ENCODE measurements around the gene DES.
"Not testable (repeated sequence)": the region's sequence is repeated elsewhere in the genome, so short reads cannot be mapped to it uniquely, and the experiment has no call there.

DES gene

GRCh38 chr2:219400562-219400961, 17.6 kb upstream of the DES start:
- DNase-seq = no peak

GRCh38 chr2:219401606-219402005, 16.6 kb upstream of the DES start:
- no peak for DNase-seq

GRCh38 chr2:219402665-219403515, 15.3 kb upstream of the DES start:
- peak; percentile 57 for DNase-seq

- no peak for DNase-seq
These were observed 14.3 kb upstream of the DES start for GRCh38 chr2:219403861-219404260.

GRCh38 chr2:219404291-219404910, 13.8 kb upstream of the DES start:
- no peak for DNase-seq

- no peak for DNase-seq
These were observed 13.2 kb upstream of the DES start for GRCh38 chr2:219404954-219405353.

- no peak for DNase-seq
These were observed 12.7 kb upstream of the DES start for GRCh38 chr2:219405451-219405850.

GRCh38 chr2:219405958-219406860, 12.0 kb upstream of the DES start:
- DNase-seq = no peak

- no peak for DNase-seq
These were observed 11.3 kb upstream of the DES start for GRCh38 chr2:219406861-219407230.

- not testable (repeated sequence) for DNase-seq
These were observed 10.8 kb upstream of the DES start for GRCh38 chr2:219407343-219407742.

GRCh38 chr2:219408204-219408603, 10.0 kb upstream of the DES start:
- DNase-seq = no peak

- no peak for DNase-seq
These were observed 9.5 kb upstream of the DES start for GRCh38 chr2:219408631-219409030.

GRCh38 chr2:219409619-219410018, 8.6 kb upstream of the DES start:
- no peak for DNase-seq

- DNase-seq = no peak
These were observed 7.8 kb upstream of the DES start for GRCh38 chr2:219410390-219410789.

- no peak for DNase-seq
These were observed 3.3 kb upstream of the DES start for GRCh38 chr2:219414857-219415256.

GRCh38 chr2:219415580-219416234, 2.5 kb upstream of the DES start:
- DNase-seq = no peak

- DNase-seq = no peak
These were observed 2.0 kb upstream of the DES start for GRCh38 chr2:219416235-219416602.

- DNase-seq = no peak
These were observed 1.2 kb upstream of the DES start for GRCh38 chr2:219416938-219417337.

- DNase-seq = no peak
These were observed 803 bp upstream of the DES start for GRCh38 chr2:219417374-219417773.

GRCh38 chr2:219419012-219419324, 791 bp downstream of the DES start:
- DNase-seq = no peak

- no peak for DNase-seq
These were observed 1.4 kb downstream of the DES start for GRCh38 chr2:219419331-219420197.

GRCh38 chr2:219420687-219421086, 2.5 kb downstream of the DES start:
- no peak for DNase-seq

All from DMS 273 treated with DMSO at 0.1 percent for 48 hours (cell line).